Right renal cortex interstitium (tissue), 3 donors: ENCODE measurements around the gene ATF3. TPM values are rescaled to one million over a fixed set of nuclear protein-coding genes. Genes with fewer than 3 reads are reported as not detected.
A peak's percentile ranks its signal among the peaks of the same experiment; 100 is the strongest.
"Not testable (repeated sequence)": the region's sequence is repeated elsewhere in the genome, so short reads cannot be mapped to it uniquely, and the experiment has no call there.

Experiments used
- DNase-seq, 3 donors: peaks; one replicate each; pipeline ENCODE4 v3.0.0-alpha.2; 2013; ENCODE audit warnings: low read depth in 3 of 3, low spot score in 2 of 3
- polyA plus RNA-seq, 3 donors: library from polyadenylated mRNA; unstranded; fragments of 120-200 nt; gene quantifications; one replicate each; pipeline ENCODE4 v1.2.1, GENCODE V29; 2013; ENCODE audit not compliant: insufficient read length in 3 of 3

ATF3 gene
- polyA plus RNA-seq, 3 donors = 8.0 to 44.0 (median 13.3) TPM

DNA sequence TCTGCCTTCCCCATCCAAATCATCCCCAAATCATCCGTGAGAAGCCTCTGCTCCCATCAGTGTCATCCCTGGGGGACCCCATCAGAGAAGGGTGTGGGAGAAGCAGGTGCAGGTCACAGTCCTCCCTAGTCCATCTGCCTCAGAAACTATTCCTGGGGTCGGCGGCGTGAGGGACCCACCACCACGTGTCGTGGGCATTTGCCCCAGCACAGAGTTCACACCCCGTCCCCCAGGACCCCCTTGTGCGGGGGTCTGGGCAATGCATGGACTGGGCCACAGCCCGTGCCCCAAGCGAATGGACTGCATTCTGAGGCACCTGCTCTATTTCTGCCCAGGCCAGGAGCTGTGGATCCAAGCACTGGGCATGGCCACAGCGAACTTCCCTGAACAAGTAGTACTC is 38.4 kb downstream of the ATF3 start:
- no peak for DNase-seq

DNA sequence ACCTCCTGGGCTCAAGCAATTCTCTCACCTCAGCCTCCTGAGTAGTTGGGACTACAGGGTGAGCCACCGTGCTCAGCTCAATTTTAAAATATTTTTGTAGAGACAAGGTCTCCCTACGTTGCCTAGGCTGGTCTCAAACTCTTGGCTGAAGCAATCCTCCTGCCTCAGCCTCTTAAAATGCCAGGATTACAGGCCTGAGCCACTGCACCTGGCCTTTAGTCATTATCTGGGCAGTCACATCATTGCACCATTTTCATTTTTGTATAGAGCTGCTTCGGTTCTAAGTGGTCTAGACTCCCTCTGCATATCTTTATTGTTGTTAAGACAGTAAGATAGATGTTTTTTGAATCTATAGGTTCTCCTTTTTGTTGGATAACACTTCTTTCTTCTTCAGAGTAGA is 39.9 kb downstream of the ATF3 start:
- no peak for DNase-seq

DNA sequence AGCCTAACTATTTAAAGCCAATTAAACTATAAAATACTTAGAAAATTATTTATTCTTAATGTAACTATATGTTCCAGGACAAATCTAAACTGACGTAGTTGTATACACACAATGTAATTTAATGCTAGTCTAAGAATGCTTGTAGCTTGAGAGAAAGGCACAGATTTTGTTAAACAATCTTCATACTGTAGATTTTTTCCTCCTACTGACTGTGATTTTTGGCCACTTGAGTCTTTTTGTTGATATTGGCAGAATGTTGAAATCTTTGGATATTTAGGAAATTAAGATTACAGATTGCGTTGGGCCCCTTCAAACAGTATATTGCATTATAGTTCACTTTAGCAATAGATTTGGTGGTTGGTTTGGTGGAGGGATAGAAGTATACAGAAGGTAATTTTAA is 40.5 kb downstream of the ATF3 start:
- no peak for DNase-seq

DNA sequence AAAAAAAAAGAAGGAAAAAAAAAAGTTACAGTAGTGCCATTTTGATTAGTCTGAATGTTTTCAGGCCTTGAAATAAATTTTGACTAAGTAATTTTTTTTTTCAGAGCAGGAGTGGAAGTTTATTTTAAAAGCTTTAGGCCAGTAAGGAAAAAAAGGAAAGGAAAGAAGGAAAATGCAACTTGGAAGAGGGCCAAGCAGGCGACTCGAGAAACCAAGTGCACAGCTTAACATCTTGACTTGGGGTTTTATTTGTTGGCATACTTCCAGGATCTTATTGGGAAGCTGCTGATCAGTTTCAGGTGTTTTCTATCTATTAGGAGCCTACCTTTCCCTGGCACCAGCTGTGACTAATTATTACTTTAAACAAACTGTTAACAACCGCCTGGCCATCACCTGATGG is 41.7 kb downstream of the ATF3 start:
- DNase-seq = no peak

DNA sequence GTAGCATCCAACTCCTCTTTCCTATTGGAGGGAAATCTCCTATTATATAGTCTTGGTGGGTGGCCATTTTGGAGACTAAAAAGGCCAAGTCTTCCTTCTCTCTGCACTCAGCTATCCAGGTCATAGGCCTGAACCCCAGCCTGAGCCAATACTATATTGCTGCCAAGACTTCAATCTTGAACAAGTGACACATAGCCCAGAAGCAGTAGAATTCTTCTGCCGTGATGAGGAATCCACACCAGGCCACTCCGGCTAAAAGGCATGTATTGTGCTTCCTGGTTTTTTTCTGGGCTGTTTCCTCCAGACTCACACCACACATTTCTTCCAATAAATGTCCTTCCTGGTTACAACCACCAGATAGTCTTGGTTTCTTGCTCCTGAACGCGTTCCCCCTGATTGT is 43.0 kb downstream of the ATF3 start:
- DNase-seq = no peak

DNA sequence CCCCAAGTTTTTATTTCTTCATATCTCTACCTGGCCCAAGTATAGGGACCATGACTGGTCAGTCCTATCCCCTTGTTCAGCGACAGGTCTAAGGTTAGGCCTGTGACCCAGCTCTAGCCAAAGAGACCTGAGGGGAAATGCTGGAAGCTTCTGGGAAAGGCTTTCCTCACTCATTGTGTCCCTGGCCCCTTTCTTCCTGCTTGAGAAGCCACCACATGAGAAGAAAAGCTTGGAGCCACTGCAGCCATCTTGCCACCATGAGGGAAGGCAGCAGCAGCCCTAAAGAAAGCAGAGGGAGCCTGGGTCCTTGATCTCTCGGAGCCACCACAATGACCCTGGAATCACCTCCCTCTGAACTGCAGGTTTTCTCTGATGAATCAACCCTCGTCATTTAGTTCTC is 43.4 kb downstream of the ATF3 start:
- no peak for DNase-seq

DNA sequence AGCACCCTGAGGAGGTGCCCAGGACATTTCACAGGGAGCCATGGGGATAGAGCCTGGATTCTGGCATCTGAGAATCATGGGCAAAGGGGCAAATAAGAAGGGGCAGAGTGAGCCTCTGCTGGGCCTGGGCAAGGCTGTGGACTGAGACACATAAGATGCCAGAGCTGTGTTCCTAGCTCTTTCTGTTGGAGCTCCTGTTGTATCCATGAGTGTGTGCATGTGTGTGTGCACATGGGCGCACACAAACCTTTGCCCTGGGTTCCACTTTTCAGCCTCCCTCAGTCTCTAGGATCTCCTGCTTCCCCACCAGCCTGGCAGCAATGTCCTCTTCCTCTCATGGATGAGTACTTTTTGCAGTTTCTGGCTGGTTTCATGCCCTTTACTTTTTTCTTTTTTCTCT is 44.0 kb downstream of the ATF3 start:
- no peak for DNase-seq

DNA sequence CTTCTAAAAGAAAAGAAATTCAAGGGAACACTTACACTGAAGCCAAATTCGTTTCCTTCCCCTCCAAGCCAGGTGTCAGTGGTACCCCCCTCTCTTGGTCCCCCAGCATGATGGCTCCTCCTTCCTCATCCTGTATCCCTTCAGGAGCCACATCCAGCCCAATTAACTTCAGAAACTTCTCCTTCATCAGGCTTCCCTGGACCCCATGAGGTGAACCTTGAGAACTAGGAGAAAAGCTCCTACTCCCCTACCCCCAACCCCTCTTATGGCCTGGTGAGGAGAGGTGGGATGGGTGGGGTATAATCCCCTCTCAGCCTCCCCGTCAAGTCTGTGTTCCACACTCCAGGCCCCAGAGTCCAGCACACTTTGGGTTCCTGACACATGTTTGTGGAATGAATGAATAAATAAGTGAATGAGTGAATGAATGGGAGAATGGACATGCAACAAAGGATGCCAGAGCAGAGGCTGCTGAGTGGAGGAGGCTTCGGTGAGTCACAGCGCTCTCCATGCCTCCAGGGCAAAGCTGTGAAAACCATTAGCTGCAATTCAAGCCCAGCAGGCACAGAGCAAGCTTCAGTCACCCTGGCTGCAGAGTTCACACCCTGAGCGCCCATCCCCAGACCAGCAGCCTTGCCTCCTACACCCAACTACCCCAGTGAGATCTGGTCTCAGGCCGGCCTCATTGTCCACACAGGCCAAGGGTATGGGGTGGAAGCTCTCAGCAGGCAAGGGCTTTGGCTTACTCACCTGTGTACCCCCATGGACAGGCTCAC is 47.3 kb downstream of the ATF3 start:
- no peak for DNase-seq

DNA sequence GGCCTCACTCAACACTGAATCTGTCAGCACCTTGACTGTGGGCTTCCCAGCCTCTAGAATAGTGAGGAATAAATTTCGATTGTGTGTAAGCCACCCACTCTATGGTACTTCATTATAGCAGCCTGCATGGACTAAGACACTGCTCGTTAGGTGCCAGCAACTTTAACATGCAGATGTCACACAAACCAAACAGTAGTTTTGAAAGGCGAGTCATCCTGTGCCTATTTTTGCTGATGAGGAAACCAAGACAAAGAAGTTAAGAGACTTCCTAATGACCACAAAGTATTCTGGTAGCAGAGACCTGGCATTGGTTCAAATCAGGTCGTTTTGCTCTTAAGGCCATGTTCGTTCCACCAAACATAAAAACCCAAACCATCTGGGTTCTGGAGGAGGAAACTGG is 48.2 kb downstream of the ATF3 start:
- no peak for DNase-seq

DNA sequence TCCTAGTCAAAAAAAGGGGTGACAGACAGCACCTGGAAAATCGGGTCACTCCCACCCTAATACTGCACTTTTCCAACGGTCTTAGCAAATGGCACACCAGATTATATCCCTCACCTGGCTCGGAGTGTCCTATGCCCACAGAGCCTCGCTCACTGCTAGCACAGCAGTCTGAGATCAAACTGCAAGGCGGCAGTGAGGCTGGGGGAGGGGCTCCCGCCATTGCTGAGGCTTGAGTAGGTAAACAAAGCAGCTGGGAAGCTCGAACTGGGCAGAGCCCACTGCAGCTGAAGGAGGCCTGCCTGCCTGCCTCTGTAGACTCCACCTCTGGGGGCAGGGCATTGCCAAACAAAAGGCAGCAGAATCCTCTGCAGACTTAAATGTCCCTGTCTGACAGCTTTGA is 49.7 kb downstream of the ATF3 start:
- not testable (repeated sequence) for DNase-seq

DNA sequence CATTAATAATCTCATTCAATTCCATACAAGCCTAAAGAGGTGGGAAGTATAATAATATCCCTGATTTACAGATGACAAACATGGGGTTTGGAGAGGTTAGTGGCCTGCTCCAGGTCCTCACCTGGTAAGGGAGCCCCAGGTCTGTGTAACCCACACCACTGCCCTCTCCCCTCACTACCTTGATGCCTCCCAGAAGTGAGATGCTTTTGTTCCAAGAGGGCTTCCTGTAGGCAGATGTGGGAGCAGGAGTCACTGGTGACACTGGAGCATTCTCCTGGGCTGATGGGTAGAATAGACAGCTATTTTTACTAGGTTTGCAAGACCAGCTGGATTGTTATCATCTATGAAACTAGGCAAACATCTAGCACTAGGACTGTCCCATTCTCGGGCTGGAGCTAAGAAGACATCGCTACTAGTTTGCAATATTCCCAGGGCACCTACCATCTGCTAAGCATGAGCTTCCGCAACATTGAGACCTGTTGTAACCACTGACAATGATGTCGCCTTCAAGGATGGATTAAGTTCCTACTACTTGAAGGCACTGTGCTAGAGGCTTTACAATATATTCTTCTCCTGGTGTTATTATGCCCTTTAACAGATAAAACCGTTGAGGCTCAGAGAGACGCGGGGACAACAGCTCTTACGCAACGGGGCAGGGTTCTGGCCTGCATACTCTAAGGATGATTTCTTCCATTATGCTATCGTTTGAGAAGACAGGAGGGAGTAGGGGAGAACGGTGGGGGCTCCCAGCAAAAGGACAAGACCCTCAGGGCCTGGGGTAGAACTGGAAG is 56.0 kb downstream of the ATF3 start:
- no peak for DNase-seq

DNA sequence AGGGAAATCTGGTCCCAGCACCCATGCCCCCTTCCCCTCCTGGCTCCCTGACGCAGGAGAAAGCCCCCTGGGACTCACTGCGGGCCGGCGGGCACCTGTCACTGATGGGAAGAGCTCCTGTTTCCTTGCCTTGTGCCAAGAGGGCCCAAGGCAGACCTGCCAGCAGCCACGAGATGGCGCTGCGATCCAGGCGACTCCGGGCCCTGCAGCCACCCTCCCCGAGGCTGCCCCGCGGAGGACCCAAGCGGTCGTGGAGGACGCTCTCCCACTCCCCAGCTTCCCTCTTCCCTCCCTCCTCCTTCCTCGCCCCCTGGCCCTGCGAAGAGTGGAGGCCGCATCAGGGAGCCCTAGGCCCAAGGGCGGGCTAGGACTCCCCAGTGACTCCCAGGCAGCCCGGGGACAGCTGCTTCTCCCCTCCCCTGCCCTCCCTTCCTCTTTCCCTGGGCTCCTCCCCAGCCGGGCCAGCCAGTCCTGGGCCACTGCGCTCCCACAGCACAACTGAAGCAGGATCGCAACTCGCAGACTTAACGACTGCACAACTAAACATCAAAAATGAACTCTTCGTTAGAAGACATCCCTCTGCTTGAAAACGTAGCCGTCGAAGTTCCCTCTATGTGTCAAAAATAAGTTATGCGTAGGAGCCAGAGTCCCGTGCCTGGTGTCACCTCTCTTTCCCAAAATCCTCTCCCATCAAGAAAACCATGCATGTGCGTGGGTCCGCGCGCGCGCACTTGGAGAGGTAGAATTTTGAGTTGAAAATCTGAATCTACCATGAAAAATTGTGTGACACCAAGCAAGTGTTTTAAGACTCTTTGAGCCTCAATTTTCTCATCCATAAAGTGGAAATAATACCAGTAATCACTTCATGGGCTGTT is 56.9 kb downstream of the ATF3 start:
- peak; percentile 69 to 76 (median 71) for DNase-seq

DNA sequence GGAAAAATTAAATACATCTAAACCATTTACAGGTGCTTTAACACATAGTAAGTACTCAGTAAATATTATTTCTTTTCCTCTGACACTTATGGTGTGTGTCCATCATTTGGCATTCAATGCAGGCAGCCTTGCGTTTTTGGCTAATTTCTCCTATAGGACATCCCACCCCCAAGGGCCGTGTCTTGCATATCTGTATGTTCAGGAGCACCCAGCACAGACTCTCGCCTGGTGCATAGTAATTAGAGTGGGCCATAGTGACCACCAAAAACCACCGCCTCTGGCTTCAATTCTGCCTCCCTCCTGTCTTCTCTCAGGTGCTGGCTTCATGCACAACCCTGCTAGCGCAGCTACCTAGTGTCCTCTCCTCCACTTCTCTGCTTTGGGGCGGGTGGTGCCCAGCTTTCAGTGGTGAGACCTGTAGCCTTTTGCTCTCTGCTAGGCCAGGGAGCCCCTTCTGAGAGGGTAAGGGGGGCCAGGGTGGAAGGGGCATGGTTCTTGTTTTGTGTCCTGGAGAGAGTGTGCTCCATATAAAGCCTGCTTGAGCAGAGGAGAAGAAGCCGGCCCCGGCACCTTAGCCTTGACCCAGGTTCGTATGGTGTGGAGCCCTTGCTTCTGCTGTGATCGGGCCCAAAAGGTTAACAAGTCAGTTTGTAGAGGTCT is 57.7 kb downstream of the ATF3 start:
- DNase-seq = no peak

DNA sequence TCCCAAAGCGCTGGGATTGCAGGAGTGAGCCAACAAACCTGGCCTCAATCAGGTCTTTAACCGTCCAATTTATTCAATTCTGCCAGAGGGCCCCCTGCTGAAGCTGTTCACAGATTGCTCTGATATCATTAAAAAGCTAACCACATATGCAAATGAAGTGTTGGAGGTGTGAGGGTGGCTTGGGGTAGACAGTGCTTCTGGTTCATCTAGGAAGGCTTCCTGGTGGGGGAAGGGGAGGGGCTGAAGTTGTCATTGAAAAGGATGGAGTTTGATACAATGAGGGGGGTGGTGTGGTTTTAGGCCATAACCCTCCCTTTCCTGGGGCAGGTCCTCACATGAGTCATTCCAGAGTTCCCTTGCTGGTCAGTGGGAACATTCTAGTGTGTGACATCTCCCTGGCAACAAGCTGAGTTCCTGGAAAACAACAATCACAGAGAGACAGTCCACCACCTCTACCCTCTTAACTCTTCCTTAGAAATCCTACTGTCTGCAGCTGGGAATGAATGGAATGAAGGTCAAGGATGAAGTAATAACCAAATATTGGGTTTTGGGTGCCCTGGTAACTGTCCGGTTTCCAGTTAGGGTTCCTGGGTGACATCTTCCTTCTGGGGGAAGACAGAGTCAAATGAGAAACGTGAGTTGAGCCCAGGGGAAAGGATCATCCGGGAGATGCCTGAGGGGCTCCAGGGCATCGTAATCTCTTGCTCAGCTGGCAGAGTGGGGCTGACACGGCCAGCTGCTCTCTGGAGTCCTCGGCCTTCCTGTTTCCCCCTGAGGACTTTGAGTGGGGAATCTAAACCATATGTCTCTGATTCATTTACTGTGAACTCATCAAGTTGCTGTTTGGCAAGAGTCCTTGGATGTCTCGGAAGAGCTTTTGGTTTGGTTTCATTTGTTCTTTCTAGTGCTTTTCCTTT is 58.9 kb downstream of the ATF3 start:
- DNase-seq = no peak

DNA sequence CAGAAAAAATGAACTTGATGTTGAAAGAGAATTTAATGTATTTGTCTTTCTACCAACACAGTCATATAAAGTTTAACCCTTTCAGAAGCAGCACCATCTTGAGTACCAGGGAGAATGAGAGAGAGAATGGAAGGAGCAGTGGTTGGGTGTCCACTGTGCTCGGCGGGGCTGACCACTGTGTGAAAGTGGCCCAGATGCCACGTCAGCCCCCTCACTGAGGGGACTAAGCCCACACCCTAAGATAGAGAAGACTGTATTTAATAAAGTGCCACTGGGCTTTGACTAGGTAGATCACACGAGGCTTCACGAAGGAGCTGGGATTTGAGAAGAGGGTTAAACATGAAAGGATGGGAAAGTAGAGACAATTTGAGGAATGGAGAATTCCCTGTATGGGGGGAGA is 59.9 kb downstream of the ATF3 start:
- no peak for DNase-seq

DNA sequence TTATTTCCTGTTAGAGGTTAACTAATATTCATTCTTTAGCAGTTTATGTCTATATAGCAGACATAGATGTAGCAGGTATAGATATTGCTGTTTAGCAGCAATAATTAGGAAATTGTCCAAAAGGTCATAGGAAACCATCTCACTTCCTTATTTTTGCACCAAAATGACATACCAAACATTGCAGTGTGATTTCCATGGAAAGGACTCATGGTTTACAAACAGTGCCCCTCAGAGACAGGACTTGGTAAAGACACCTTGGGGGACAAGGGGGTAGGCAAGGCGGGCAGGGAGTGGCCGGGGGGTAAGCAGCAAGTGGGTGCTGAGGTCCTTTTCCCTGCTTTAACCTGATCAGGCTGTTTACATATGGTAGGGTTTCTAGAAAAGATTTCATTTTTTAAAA is 60.5 kb downstream of the ATF3 start:
- no peak for DNase-seq

DNA sequence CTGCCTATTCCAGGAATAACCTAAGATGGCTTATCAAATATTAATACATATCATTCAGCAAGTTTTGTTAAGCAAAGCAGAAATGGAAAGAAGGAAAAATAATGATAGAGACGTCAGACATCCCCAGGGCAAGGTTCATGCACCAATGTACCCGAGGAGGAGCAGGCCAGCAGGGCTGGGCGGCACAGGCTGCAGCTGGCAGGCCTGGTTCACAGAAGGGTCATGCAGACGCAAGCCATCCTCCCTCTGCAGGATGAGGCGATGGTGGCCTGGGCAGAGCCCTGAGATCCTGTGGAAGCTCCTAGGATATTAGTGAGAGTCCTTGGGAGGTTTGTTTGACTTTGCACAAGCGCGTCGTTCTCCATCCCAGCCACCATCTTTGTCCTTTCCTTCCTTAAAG is 61.0 kb downstream of the ATF3 start:
- no peak for DNase-seq

DNA sequence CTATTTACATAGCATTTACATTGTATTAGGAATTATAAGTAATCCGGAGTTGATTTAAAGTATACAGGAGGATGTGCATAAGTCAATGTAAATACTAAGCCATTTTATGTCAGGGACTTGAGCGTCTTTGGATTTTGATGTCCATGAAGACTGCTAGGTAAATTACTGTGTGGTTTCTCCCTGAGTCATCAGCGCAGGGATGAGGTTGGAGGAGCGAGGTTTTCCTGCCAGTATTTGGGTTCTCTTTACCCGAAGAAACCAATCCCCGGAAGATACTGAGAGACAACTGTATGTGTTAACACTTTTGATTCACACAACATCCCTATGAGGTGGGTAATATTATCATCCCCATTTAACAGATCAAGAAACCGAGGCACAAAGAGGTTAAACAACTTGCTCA is 61.7 kb downstream of the ATF3 start:
- no peak for DNase-seq
